Thyroid gland (tissue), 4 donors: ENCODE measurements around the gene TMEFF2. TPM values are rescaled to one million over a fixed set of nuclear protein-coding genes. Genes with fewer than 3 reads are reported as not detected.

ENCODE experiments used
- DNase-seq, 2 donors: peaks; one replicate each; pipeline ENCODE4 v3.0.0-alpha.2; 2019
- H3K27ac ChIP-seq, 3 donors: fragments of 200-600 bp; sonication (generic); 1 replicate in 2 of 3; 2 replicates in 1 of 3; pipeline ENCODE4 v1.5.1; 2016 to 2019; ENCODE audit warnings: mild to moderate bottlenecking in 1 of 3, moderate library complexity in 1 of 3
- H3K27me3 ChIP-seq: fragments of 200-600 bp; sonication (generic); one replicate; pipeline ENCODE4 v1.5.1; 2019
- H3K36me3 ChIP-seq, 2 donors: fragments of 200-600 bp; sonication (generic); one replicate each; pipeline ENCODE4 v1.5.1; 2016 to 2019
- H3K4me1 ChIP-seq, 2 donors: fragments of 200-600 bp; sonication (generic); one replicate each; pipeline ENCODE4 v1.5.1; 2017 to 2019
- H3K4me3 ChIP-seq, 3 donors: fragments of 200-600 bp; sonication (generic); replicated peaks in 1 of 3; 1 replicate in 2 of 3; 2 replicates in 1 of 3; pipeline ENCODE4 v1.5.1; 2016; ENCODE audit warnings: mild to moderate bottlenecking in 1 of 3
- H3K9me3 ChIP-seq: fragments of 200-600 bp; sonication (generic); one replicate; pipeline ENCODE4 v1.5.1; 2017
- CTCF ChIP-seq, 6 experiments: fragments of 200-600 bp in 3 of 6; fragments of 450-650 bp in 3 of 6; sonication (generic) in 3 of 6; IDR thresholded peaks; one replicate each; pipeline ENCODE4 v1.5.1; 2016 to 2019; ENCODE audit warnings: antibody characterized with exemption in 6 of 6, mild to moderate bottlenecking in 2 of 6, inconsistent platforms in 1 of 6, moderate library complexity in 1 of 6
- POLR2A ChIP-seq, 2 donors: fragments of 450-650 bp; IDR thresholded peaks; one replicate each; pipeline ENCODE4 v1.6.1; 2017; ENCODE audit warnings: antibody characterized with exemption in 2 of 2, mild to moderate bottlenecking in 2 of 2, moderate library complexity in 1 of 2
- WGBS, 2 donors: methylation state at CpG; one replicate each; pipeline ENCODE4 v1.1.5; 2017; 5-methylcytosine and 5-hydroxymethylcytosine counted together
- intact Hi-C: fragments of 100-400 bp; cut with DNase I; formaldehyde crosslinking; loops from one replicate; pipeline ENCODE4 v1.15.1; 2023
- total RNA-seq, 4 donors: library from RNA; depleted of rRNA; stranded (reverse); fragments of >200 nt; gene quantifications; one replicate each; pipeline ENCODE4 v1.2.3, GENCODE V29; 2016

The TMEFF2 gene
- total RNA-seq, 4 donors from 2014 or later: 0.11 TPM; not detected in 3

- DNase-seq: no peak
- TF ChIP-seq POLR2A (IDR thresholded peaks at IDR 0.05) (no peak), CTCF (IDR thresholded peaks at IDR 0.05) (no peak)
- intact Hi-C loops: no loop called here
- H3K9me3 ChIP-seq: no peaks in the 10 kb centered on the region
- H3K27me3 ChIP-seq: peaks cover 45% of the 10 kb centered on the region
- peaks cover 18 to 29% of the 10 kb centered on the region in 2 donors for H3K4me1 ChIP-seq
- no peak overlapping the region for H3K27ac ChIP-seq
- no peak overlapping the region for H3K4me3 ChIP-seq
- no peaks in the 10 kb centered on the region for H3K36me3 ChIP-seq
- WGBS, 2 donors: 15 to 17% methylated on average over 14 of the region's 14 CpGs
These were observed 1.9 kb upstream of the TMEFF2 start for GRCh38 chr2:192196421-192197194.

- Histone ChIP-seq H3K36me3 (no peaks in the 10 kb centered on the region), H3K27ac (no peak overlapping the region), H3K27me3 (peaks cover 45% of the 10 kb centered on the region), H3K4me1 (peaks cover 18 to 29% of the 10 kb centered on the region in 2 donors), H3K9me3 (no peaks in the 10 kb centered on the region), H3K4me3 (peak overlapping the region in 2 of 3 donors; percentile 1 to 20)
- WGBS, 2 donors: 2 to 4% methylated on average over 24 to 44 of the region's 44 CpGs
- intact Hi-C loops: no loop called here
- DNase-seq: peak; percentile 14 to 17
- no peak for TF ChIP-seq POLR2A (IDR thresholded peaks at IDR 0.05)
- TF ChIP-seq CTCF (IDR thresholded peaks at IDR 0.05): no peak
These were observed 1.1 kb upstream of the TMEFF2 start for GRCh38 chr2:192195548-192196418.

- intact Hi-C loops: no loop called here
- peak; percentile 5 to 14 for DNase-seq
- WGBS, 2 donors: 2 to 4% methylated on average over 42 of the region's 48 CpGs
These were observed 368 bp downstream of the TMEFF2 start for GRCh38 chr2:192194265-192194865.

GRCh38 chr2:192190474-192190873 lies 4.3 kb downstream of the TMEFF2 start:
- TF ChIP-seq CTCF (IDR thresholded peaks at IDR 0.05) (peak in 1 of 6 experiments; percentile 12), POLR2A (IDR thresholded peaks at IDR 0.05) (no peak)
- Histone ChIP-seq H3K4me1 (peaks cover 11 to 16% of the 10 kb centered on the region in 2 donors), H3K9me3 (no peaks in the 10 kb centered on the region), H3K27ac (no peak overlapping the region), H3K36me3 (no peaks in the 10 kb centered on the region), H3K27me3 (peaks cover 17% of the 10 kb centered on the region), H3K4me3 (no peak overlapping the region)
- intact Hi-C loops: no loop called here
- WGBS, 2 donors: 76 to 77% methylated on average over 1 of the region's 1 CpG
- no peak for DNase-seq

More at GRCh38 chr2:192194265-192194865, 368 bp downstream of the TMEFF2 start:
- Histone ChIP-seq H3K27me3 (peaks cover 45% of the 10 kb centered on the region), H3K9me3 (no peaks in the 10 kb centered on the region), H3K27ac (no peak overlapping the region), H3K4me3 (no peak overlapping the region), H3K4me1 (peaks cover 18 to 29% of the 10 kb centered on the region in 2 donors), H3K36me3 (no peaks in the 10 kb centered on the region)
- TF ChIP-seq CTCF (IDR thresholded peaks at IDR 0.05) (no peak), POLR2A (IDR thresholded peaks at IDR 0.05) (no peak)
